ENCODE measurements around the gene PPP6R3. TPM values are rescaled to one million over a fixed set of nuclear protein-coding genes. Genes with fewer than 3 reads are reported as not detected.

The PPP6R3 gene
- total RNA-seq, 1 experiment from 2014 or later = 163 TPM

- DNase-seq (ENCODE audit: low read depth, low spot score) (no peak), ATAC-seq (no peak)
- ChIA-PET CTCF (no interaction called here), POLR2A (no interaction called here)
- TF ChIP-seq REST (IDR thresholded peaks at IDR 0.05; ENCODE audit: insufficient read depth in 1 of 2, low read depth in 2 of 2, low read length in 1 of 2) (no peak), TCF7L2 (IDR thresholded peaks at IDR 0.05; ENCODE audit: low read depth, low read length) (no peak), CTCF (IDR thresholded peaks at IDR 0.05) (no peak), POLR2AphosphoS5 (IDR thresholded peaks at IDR 0.05; ENCODE audit: low read depth, low read length) (no peak), SIN3A (IDR thresholded peaks at IDR 0.05; ENCODE audit: borderline replicate concordance, insufficient read depth, low read depth, low read length) (no peak)
- H3K9me3 ChIP-seq (ENCODE audit: control insufficient read depth, insufficient read depth, low read depth, low read length) = peaks cover 10% of the 10 kb centered on the region; the same call in 1 of the 2 replicates
- no peak overlapping the region for H3K27ac ChIP-seq (ENCODE audit: low read length)
- intact Hi-C loops (cut with micrococcal nuclease; ENCODE audit: unreplicated experiment) = no loop called here
- no peak overlapping the region for H3K4me3 ChIP-seq (ENCODE audit: low read depth in 2 of 2, low read length in 2 of 2)
- peaks cover 8% of the 10 kb centered on the region; the same call in 1 of the 2 replicates for H3K36me3 ChIP-seq (ENCODE audit: control insufficient read depth, insufficient read depth, low read length)
- no peaks in the 10 kb centered on the region for H3K27me3 ChIP-seq (ENCODE audit: control insufficient read depth, insufficient read depth, low read length)
- in situ Hi-C loops (cut with HindIII; ENCODE audit: low pct_unique_long_range_greater_than_20kb, low sequenced_read_pairs) = no loop called here
- no TSS peak for BruUV-seq (replicated peaks)
- H3K4me1 ChIP-seq (ENCODE audit: control insufficient read depth, insufficient read depth, low read length) = no peaks in the 10 kb centered on the region
Observed at GRCh38 chr11:68425866-68426380, 34.6 kb upstream of the PPP6R3 start.

GRCh38 chr11:68429661-68430060, 30.9 kb upstream of the PPP6R3 start:
- DNase-seq (ENCODE audit: low read depth, low spot score) (no peak), ATAC-seq (no peak)
- intact Hi-C loops (cut with micrococcal nuclease; ENCODE audit: unreplicated experiment) (no loop called here), in situ Hi-C loops (cut with HindIII; ENCODE audit: low pct_unique_long_range_greater_than_20kb, low sequenced_read_pairs) (no loop called here)
- CTCF ChIA-PET = no interaction called here
- POLR2A ChIA-PET = no interaction called here
- Histone ChIP-seq H3K27ac (ENCODE audit: low read length) (no peak overlapping the region), H3K4me3 (ENCODE audit: low read depth in 2 of 2, low read length in 2 of 2) (no peak overlapping the region), H3K36me3 (ENCODE audit: control insufficient read depth, insufficient read depth, low read length) (peaks cover 17% of the 10 kb centered on the region; the same call in 1 of the 2 replicates), H3K27me3 (ENCODE audit: control insufficient read depth, insufficient read depth, low read length) (no peaks in the 10 kb centered on the region), H3K4me1 (ENCODE audit: control insufficient read depth, insufficient read depth, low read length) (no peaks in the 10 kb centered on the region), H3K9me3 (ENCODE audit: control insufficient read depth, insufficient read depth, low read depth, low read length) (peaks cover 10% of the 10 kb centered on the region; the same call in 1 of the 2 replicates)
- no peak for TF ChIP-seq TCF7L2 (IDR thresholded peaks at IDR 0.05; ENCODE audit: low read depth, low read length)
- no peak for TF ChIP-seq SIN3A (IDR thresholded peaks at IDR 0.05; ENCODE audit: borderline replicate concordance, insufficient read depth, low read depth, low read length)
- TF ChIP-seq CTCF (IDR thresholded peaks at IDR 0.05) = no peak
- TF ChIP-seq POLR2AphosphoS5 (IDR thresholded peaks at IDR 0.05; ENCODE audit: low read depth, low read length) = no peak
- no TSS peak for BruUV-seq (replicated peaks)

All from Panc1 (cell line).